HG02870 (cell line): ENCODE data around the gene ENTPD3.
A peak's percentile ranks its signal among the peaks of the same experiment; 100 is the strongest.

Experiments used
- ATAC-seq: cut with Tn5 transposase; IDR thresholded peaks from one replicate; pipeline ENCODE4 v1.9.1; 2021; ENCODE audit warnings: mild to moderate bottlenecking, moderate library complexity; ENCODE audit not compliant: unreplicated experiment

The ENTPD3 gene

DNA sequence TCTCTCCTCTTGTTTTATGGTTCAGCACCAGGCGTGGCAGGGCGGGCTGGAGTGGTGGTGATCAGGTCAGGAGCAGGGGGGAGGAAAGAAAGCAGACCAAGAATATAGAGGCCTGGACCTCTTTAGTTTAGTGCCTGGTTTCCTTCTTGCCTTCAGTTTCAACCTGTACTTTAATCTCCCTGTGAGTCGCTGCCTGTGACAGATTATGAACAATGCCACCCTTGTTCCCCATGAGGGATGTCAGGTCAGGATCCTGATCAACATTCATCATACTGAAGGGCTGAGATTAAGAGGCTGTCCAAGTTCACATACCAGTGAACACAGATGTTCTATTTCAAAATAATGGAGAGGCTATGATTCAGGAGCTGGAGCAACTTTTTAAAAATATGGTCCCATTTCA is 11.4 kb downstream of the ENTPD3 start:
- no peak for ATAC-seq

- ATAC-seq = no peak
Observed at GRCh38 chr3:40404591-40405198, 17.7 kb downstream of the ENTPD3 start.

GRCh38 chr3:40407007-40407406 is 20.0 kb downstream of the ENTPD3 start:
- no peak for ATAC-seq

DNA sequence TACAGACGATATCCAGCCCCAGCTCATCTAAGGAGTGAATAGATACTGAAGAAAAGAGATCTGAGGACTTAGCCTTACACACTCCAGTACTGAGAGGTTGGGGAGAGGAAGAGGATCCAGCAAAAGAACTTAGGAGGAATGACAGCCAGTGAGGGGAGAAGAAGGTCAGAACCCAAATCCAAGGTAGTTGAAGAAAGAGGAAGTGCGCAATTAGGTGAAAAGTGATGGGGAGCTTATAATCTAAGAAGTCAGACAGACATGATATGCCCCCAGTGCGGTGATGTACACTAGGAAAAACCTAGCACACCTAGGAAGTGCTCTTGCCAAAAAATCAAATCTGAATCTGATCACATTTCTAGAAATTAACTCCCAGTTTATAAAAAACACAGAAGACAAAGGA is 20.6 kb downstream of the ENTPD3 start:
- ATAC-seq = no peak

GRCh38 chr3:40414270-40414669 is 27.3 kb downstream of the ENTPD3 start:
- no peak for ATAC-seq

GRCh38 chr3:40417845-40418543 is 31.0 kb downstream of the ENTPD3 start:
- ATAC-seq = no peak

GRCh38 chr3:40422861-40423260 is 35.9 kb downstream of the ENTPD3 start:
- ATAC-seq = no peak

DNA sequence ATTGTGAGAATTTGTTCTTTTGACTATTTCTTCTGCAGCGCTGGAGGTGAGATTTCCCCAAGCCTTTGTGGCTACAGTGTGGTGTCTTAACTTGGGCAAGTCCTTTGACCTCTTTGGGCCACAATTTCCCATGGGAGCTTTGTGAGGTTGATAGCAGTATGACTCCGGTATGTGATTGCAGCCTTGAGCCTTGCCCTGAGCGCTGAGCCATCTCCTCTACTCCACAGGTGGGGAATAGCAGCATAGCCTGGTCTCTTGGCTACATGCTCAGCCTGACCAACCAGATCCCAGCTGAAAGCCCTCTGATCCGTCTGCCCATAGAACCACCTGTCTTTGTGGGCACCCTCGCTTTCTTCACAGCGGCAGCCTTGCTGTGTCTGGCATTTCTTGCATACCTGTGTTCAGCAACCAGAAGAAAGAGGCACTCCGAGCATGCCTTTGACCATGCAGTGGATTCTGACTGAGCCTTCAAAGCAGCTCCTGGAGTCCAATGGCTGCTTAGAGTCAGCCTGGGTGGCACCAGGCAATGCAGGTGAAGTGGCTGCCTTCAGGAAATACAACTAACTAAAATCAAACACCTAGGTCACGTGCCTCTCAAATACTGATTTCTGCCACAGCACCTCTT is 40.2 kb downstream of the ENTPD3 start:
- ATAC-seq = no peak

GRCh38 chr3:40432793-40433192 is 45.8 kb downstream of the ENTPD3 start:
- ATAC-seq = no peak

DNA sequence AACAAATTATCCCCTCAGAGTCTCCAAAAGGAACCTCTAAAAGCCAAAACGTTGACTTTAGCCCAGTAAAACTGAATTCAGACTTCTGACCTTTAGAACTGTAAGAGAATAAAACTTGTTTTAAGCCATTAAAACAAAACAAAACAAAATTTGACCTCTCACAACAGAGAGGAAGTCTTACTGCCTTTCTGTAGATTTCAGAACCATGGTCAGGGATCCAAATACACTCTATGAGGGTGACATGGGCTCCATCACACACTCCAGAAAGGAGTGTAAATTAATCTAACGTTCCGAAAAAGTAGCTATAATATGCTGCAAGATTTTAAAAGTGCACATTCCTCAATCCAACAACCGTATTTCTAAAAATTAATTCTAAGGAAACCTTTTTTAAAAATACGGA is 50.9 kb downstream of the ENTPD3 start:
- ATAC-seq = no peak

DNA sequence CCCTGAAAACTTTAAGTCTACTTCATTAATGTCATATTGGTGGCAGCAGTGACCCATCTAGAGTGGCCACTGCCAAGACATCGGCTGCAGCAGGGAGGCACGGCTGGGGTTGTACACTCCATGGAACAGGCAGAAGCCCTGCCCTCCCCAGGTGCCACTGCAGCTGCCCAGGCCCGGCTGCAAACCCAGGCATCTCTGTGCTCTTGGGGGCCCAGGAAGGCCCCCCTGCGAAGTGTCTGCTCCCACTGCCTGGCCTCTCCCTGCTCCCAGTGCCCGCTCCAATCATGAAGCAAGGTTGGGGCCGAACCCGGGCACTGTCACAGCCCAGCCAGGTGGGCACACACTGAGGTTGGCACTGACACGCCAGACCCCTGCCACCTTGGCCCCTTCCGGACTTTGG is 58.1 kb downstream of the ENTPD3 start:
- ATAC-seq = no peak

GRCh38 chr3:40445880-40446279 is 58.9 kb downstream of the ENTPD3 start:
- ATAC-seq = no peak

- ATAC-seq = no peak
Observed at GRCh38 chr3:40450438-40450837, 63.5 kb downstream of the ENTPD3 start.

DNA sequence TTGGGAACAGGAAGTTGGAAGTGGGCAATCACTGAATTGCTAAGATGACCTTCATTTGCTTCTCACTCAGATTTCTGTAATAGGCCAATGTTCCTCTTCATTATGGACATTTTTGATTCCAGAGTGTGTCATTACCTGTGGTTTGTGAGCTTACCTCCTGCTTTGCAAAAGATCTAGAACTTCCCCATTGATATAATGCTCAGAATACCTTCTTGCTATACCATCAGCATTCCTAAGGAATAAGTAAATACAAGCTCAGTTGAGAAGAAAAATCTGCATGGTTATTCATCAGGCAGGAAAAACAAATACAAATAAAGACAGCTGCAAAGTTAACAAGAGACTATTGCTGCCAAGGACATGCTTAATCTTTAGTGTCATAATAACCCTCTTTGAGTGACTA is 64.6 kb downstream of the ENTPD3 start:
- no peak for ATAC-seq

DNA sequence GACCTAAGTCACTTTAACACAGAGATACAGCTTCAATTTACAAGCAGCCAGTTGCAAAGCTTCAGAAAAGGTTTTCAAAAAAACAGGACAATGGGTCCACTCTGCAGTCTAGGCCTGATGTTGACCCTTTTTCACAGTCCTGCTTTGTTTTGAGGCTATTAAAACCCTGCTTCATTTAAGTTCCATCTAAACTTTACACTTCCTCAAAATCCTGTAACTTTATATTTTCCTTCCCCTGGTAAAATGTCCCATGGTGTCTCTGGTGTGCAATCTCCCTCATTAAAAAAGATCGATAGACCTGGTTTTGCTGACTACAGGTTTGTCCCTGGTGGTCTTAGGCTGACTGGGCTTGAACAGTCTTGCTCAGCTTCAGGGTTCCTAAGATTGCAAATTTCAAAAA is 65.1 kb downstream of the ENTPD3 start:
- no peak for ATAC-seq

DNA sequence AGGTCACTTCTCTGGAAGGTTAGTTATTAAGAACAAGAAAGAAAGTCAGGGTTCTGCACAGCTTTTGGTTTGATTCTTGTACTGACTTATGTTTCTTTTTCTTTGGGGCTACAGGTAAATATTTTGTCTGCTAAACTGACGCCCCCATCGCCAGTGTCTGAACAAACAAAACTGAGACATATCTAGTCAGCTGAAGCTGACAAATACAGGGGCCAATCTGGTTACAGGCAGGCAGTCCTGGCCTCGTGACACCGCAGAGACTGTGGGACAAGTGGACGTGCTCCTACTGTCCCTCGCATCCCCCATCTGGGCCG is 65.5 kb downstream of the ENTPD3 start:
- no peak for ATAC-seq

DNA sequence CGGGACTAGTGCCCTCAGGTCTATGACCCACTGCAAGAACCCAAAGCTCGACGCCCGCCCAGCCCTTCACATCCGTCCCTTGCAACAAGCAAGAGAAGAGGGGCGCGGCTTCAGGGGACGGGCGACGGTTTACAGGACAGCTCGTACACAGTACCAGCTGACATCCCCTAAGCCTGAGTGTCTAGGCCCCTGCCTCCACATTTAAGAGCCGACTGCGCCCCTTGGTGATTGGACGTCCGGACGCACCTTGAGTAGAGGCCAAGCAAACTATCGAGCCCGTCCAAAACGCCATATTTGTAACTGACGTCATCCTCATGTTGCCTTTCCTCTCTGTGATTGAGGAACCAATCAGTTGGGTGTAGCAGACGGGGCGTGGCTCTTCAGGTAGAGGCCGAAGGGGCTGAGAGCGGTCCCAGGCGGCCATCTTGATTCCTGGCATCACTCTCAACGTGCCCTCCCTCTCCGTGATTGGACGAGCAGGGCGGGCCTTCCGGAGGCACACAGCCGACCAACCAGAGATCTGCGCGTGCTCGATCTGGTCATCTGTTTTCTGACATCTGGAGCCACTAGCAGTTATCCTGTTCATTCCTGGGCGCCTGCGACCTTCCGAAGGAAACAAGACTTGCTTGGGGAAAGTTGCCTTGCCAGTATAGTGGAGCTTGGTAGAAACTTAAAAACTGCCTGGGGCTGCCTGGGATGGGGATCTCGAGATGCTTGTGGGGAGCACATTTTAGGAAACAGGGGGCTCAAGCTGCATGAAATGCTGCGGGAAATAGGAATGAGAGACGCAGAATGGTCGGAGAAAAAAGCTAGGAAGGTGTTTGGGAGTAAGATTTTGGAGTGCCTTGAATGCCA is 66.1 kb downstream of the ENTPD3 start:
- ATAC-seq = peak; percentile 94

DNA sequence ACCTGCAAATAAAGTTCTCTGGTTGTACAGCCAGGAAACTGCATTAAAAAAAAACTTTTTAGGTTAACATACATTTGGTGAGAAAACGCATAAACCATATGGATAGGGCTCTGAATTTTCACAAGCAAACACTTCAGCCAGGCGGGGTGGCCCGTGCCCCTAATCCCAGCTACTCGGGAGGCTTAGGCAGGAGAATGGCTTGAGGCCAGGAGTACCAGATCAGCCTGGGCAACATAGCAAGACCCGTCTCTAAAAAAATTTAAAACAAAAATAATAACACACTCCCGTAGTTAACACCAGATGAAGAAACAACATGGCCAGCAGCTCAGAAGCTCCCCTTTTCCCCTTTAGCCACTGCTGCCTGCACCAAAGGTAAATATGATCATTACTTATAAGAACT is 66.9 kb downstream of the ENTPD3 start:
- no peak for ATAC-seq

- ATAC-seq = no peak
Observed at GRCh38 chr3:40455328-40455727, 68.3 kb downstream of the ENTPD3 start.

GRCh38 chr3:40456279-40456939 is 69.4 kb downstream of the ENTPD3 start:
- ATAC-seq = no peak
